Effector memory CD4-positive, alpha-beta T cell (primary cell): ENCODE data around the gene OGG1.
A peak's percentile ranks its signal among the peaks of the same experiment; 100 is the strongest.

ENCODE experiments used
- DNase-seq, 3 donors: peaks; one replicate each; pipeline ENCODE4 v3.0.0-alpha.2; 2020
- H3K27ac ChIP-seq: 2 replicates; pipeline ENCODE4 v1.7.0; 2013; ENCODE audit warnings: mild to moderate bottlenecking, low read length, moderate library complexity; ENCODE audit not compliant: insufficient read depth, poor library complexity, severe bottlenecking
- H3K27me3 ChIP-seq: replicated peaks from 2 replicates; pipeline ENCODE4 v1.7.0; 2013; ENCODE audit warnings: mild to moderate bottlenecking, low read length; ENCODE audit not compliant: insufficient read depth, control insufficient read depth, poor library complexity, severe bottlenecking
- H3K36me3 ChIP-seq: 2 replicates; pipeline ENCODE4 v1.7.0; 2013; ENCODE audit warnings: mild to moderate bottlenecking, low read length, moderate library complexity; ENCODE audit not compliant: control insufficient read depth, insufficient read depth
- H3K4me1 ChIP-seq: 2 replicates; pipeline ENCODE4 v1.7.0; 2013; ENCODE audit warnings: low read length, mild to moderate bottlenecking; ENCODE audit not compliant: control insufficient read depth, insufficient read depth, poor library complexity, severe bottlenecking
- H3K4me3 ChIP-seq: 2 replicates; pipeline ENCODE4 v1.7.0; 2013; ENCODE audit warnings: low read length, low read depth, mild to moderate bottlenecking; ENCODE audit not compliant: insufficient read depth, poor library complexity, severe bottlenecking
- H3K9me3 ChIP-seq: 2 replicates; pipeline ENCODE4 v1.7.0; 2013; ENCODE audit warnings: mild to moderate bottlenecking, low read length, moderate library complexity; ENCODE audit not compliant: control insufficient read depth

Gene OGG1

DNA sequence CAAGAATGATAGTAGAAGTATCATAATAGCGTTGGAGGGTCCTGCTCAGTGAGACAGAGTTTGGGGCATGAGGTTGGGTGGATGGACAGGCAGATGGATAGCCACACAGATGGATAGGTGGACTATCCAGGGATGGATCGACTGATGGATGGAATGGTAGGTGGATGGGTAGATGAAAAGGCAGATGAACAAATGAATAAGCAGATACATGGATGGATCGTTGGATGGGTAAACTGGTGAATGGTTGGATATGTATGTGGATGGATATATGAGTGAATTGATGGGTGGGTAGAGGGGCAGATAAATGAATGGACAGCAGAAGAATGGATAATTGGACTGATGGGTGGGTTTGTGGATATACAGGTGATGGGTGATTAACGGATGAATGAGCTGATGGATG is 36.6 kb upstream of the OGG1 start:
- H3K36me3 ChIP-seq = no peaks in the 10 kb centered on the region
- no peak overlapping the region for H3K4me3 ChIP-seq
- H3K9me3 ChIP-seq = no peaks in the 10 kb centered on the region
- no peaks in the 10 kb centered on the region for H3K4me1 ChIP-seq
- no peak overlapping the region for H3K27ac ChIP-seq
- H3K27me3 ChIP-seq = no peaks in the 10 kb centered on the region
- no peak for DNase-seq

DNA sequence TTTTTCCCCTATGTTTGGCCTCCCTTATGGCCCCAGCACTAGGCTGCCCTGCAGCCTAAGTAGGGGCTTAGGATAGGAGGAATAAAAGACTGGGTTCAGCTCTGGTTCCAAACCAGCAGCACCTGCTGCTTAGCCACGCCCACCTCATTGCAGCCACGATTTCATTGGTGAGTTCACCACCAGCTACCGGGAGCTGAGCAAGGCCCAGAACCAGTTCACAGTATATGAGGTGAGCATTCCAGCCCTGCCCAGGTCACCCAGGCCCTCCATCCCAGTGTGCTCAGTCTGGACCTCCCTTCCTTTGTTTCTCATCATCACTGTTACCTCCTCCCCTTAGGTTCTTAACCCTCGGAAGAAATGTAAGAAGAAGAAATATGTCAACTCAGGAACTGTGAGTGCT is 34.6 kb upstream of the OGG1 start:
- H3K4me3 ChIP-seq = no peak overlapping the region

DNA sequence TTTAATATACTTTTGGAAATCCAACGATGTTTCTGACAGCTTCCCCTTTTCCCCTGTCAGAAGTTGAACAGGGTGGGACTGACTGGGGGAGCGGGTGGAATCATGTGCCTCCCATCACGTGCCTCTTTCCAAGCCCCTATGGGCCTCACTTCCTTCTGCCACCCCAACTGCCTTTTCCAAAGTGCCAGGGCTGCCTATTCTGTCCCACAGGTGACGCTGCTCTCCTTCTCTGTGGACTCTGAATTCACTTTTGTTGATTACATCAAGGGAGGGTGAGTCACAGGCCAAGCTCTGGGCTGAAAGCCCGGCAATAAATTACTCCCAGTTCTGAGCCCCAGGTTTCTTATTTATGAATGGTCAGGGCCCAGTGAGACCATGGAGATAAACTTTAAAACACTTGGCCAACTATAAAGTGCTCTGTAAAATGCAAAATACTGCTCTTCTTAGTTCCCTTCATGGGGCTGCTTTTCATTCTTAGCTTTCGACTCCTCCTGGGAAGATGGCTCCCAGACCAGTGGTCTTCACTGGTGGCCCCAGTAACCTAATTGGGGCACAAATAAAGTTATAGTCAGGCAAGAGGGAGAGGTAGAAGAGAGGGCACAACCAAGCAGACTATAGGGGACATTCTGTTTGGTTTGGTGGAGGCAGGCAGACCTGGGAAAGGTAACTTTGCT is 33.9 kb upstream of the OGG1 start:
- H3K4me1 ChIP-seq = no peaks in the 10 kb centered on the region
- H3K36me3 ChIP-seq = no peaks in the 10 kb centered on the region
- no peak overlapping the region for H3K4me3 ChIP-seq
- H3K9me3 ChIP-seq = no peaks in the 10 kb centered on the region
- H3K27ac ChIP-seq = no peak overlapping the region
- DNase-seq = peak in 2 of 3 donors; percentile 3 to 9
- no peaks in the 10 kb centered on the region for H3K27me3 ChIP-seq

More for the DNA sequence above, 34.6 kb upstream of the OGG1 start:
- Histone ChIP-seq H3K36me3 (no peaks in the 10 kb centered on the region), H3K27ac (no peak overlapping the region), H3K27me3 (no peaks in the 10 kb centered on the region), H3K9me3 (no peaks in the 10 kb centered on the region), H3K4me1 (no peaks in the 10 kb centered on the region)
- no peak for DNase-seq

DNA sequence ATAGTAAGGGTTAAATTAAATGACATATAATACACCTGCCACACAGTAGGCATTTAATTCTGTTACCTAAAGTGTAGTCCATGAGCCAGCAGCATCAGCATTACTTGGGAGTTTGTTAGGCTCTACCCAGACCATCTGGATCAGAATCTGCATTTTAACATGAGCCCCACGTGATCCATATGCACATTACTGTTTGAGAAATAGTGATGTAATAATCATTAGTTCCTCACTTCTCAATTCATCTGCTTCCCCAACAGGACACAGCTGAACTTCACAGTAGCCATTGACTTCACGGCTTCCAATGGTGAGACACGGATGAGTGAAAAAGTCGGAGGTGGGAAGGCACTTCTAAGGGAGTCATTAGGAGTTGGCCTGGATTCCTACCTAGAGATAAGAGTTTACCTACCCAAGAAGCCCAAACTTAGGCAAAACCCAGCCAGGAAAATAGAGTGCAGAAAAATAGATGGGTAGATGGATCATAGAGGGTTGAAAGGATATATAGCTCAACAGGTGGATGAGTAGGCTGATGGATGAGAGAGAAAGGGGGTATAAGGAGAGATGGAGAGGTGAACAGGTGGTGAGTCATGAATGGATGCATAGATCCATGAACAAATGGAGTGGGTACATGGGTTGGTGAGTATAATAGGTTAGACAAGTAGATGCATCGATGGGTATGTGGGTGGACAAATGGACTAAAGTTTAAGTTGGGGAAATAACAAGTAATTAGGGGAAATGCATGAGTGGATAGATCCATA is 32.8 kb upstream of the OGG1 start:
- H3K4me3 ChIP-seq = no peak overlapping the region
- no peaks in the 10 kb centered on the region for H3K9me3 ChIP-seq
- H3K27me3 ChIP-seq = no peaks in the 10 kb centered on the region
- no peak for DNase-seq
- H3K36me3 ChIP-seq = no peaks in the 10 kb centered on the region
- H3K27ac ChIP-seq = no peak overlapping the region
- no peaks in the 10 kb centered on the region for H3K4me1 ChIP-seq

DNA sequence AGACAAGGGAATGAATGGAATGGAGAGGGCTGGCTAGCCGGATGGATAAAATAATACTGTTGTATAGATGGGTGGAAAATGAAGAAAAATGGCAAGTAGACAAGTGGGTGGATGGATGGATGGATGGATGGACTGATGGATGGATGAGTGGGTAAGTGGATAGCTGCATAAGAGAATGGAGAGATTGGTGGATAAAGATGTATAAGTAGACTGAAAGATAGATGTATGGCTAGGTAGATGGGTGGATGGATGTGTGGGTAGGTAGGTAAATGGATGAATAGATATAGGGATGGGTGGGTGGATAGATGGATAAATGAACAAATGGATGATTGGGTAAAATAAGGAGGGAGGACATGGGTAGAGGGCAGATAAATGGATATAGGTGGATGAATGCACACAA is 32.2 kb upstream of the OGG1 start:
- Histone ChIP-seq H3K27me3 (no peaks in the 10 kb centered on the region), H3K9me3 (no peaks in the 10 kb centered on the region), H3K4me1 (no peaks in the 10 kb centered on the region), H3K27ac (no peak overlapping the region), H3K4me3 (no peak overlapping the region), H3K36me3 (no peaks in the 10 kb centered on the region)
- no peak for DNase-seq

DNA sequence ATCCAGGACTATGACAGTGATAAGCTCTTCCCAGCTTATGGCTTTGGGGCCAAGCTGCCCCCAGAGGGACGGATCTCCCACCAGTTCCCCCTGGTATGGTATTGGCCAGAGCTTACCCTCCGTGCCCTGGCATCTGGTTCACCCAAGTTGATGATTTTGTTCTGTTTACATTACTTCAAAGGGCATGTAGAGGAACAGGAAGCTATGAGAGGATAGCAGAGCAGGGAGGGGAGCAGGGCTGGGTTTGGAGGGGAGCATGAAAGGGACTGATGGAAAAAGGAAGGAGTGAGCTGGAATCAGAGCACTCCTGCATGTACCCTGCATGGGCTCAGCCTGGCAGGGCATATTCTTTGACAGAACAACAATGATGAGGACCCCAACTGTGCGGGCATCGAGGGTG is 31.6 kb upstream of the OGG1 start:
- Histone ChIP-seq H3K9me3 (no peaks in the 10 kb centered on the region), H3K4me3 (no peak overlapping the region), H3K27ac (no peak overlapping the region)

DNA sequence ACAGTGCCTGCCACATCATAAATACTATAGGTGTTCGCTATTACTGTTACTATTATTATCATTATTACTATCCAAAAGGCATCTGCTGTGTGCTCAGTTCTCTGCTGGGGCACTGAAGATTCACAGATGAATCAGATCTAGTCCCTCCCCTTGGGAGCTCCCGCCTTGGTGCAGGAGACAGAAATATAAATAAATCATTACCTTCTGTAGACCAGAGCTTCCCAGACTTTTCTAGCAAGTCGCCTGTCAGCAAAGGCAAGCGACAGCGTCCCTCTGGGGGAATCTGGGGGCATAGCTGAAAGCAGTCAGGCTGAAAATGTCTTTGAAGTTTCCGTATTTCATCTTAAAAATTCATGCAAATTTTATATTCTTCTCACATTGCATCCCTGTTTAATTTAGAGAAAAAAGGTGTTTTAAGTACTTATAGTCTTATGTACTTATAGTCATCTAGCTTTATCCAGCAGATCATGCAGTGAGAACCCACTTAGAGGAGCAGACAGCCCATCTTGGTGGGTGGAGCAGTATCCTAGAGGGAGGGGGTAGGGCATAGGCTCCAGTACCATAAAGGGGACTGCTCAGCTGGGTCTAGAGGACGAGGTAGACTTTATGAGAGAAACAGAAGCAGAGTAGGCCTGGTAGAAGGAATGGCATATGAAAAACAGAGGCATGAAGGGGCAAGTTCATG is 28.6 kb upstream of the OGG1 start:
- no peaks in the 10 kb centered on the region for H3K27me3 ChIP-seq
- no peak overlapping the region for H3K27ac ChIP-seq
- no peaks in the 10 kb centered on the region for H3K4me1 ChIP-seq
- H3K36me3 ChIP-seq = no peaks in the 10 kb centered on the region
- H3K9me3 ChIP-seq = no peaks in the 10 kb centered on the region
- no peak overlapping the region for H3K4me3 ChIP-seq
- DNase-seq = no peak

More for the DNA sequence above, 31.6 kb upstream of the OGG1 start:
- no peak for DNase-seq
- no peaks in the 10 kb centered on the region for H3K36me3 ChIP-seq
- H3K27me3 ChIP-seq = no peaks in the 10 kb centered on the region
- H3K4me1 ChIP-seq = no peaks in the 10 kb centered on the region

DNA sequence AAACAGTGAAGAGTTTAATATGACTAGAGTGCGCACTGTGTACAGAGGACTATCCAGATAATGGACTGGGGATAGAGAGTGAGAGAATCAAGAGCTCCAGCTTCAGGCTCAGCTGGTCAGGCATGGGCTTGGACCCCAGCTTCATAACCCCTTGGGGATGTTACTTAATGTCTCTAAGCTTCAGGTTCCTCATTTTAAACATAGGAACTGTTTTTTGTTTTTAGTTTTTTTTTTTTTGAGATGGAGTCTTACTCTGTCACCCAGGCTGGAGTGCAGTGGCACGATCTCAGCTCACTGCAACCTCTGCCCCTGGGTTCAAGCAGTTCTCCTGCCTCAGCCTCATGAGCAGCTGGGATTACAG is 28.1 kb upstream of the OGG1 start:
- no peak for DNase-seq
- Histone ChIP-seq H3K27ac (no peak overlapping the region), H3K4me1 (peaks cover 2% of the 10 kb centered on the region), H3K4me3 (no peak overlapping the region), H3K9me3 (no peaks in the 10 kb centered on the region), H3K36me3 (no peaks in the 10 kb centered on the region), H3K27me3 (no peaks in the 10 kb centered on the region)

DNA sequence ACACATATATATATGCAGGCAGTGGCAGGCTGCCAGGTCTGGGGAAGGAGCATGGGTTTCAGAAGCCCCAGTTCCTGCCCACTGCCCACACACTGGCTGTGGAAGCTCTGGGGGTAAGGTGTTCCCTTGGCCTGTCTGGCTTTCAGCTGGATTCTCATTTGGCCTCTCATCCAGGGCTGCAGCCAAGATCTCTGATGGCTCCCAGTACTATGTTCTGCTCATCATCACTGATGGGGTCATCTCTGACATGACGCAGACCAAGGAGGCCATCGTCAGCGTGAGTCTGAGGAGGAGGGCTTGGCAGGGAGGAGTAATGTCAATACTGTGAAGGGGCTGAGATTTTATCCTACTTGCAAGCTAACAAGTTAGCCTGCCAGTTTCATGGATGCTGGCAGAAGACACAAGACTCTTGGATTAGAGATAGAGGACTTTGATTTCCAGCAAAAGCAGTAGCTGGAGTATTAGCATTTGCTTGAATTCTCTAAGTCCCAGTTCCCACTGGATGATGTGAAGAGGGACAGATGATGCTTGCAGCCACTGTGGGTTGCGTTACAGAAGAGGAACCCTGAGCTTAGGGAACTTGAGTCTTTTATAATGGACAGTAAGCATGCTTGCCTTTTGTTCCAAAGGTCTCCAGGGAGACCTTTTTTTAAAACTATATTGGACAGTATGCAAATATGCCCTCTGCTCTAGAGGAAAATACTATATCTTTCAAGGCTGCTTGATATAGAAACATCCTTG is 23.8 kb upstream of the OGG1 start:
- no peaks in the 10 kb centered on the region for H3K27me3 ChIP-seq
- H3K9me3 ChIP-seq = no peaks in the 10 kb centered on the region
- peaks cover 10% of the 10 kb centered on the region for H3K4me1 ChIP-seq
- no peak for DNase-seq
- no peak overlapping the region for H3K4me3 ChIP-seq
- no peaks in the 10 kb centered on the region for H3K36me3 ChIP-seq
- H3K27ac ChIP-seq = no peak overlapping the region
